MM.1S (cell line): ENCODE data around the gene IRF2BPL.

Experiments used
- DNase-seq: peaks from one replicate; pipeline ENCODE4 v3.0.0-alpha.2; 2015
- H2AFZ ChIP-seq: fragments of 300-600 bp; sonication (generic); 2 replicates; pipeline ENCODE4 v1.6.0; 2016; ENCODE audit warnings: antibody characterized with exemption, low read length
- H3F3A ChIP-seq: fragments of 300-600 bp; sonication (generic); 2 replicates; pipeline ENCODE4 v1.6.1; 2016; ENCODE audit warnings: mild to moderate bottlenecking, antibody characterized with exemption, low read length, moderate library complexity, mixed read lengths; ENCODE audit not compliant: insufficient read depth
- H3K27ac ChIP-seq: fragments of 300-600 bp; sonication (generic); 2 replicates; pipeline ENCODE4 v1.5.1; 2016; ENCODE audit warnings: mild to moderate bottlenecking, low read length
- H3K27me3 ChIP-seq: fragments of 300-600 bp; sonication (generic); replicated peaks from 2 replicates; pipeline ENCODE4 v1.6.0; 2016; ENCODE audit warnings: low read length; ENCODE audit not compliant: insufficient read depth
- H3K36me3 ChIP-seq: fragments of 300-600 bp; sonication (generic); replicated peaks from 2 replicates; pipeline ENCODE4 v1.6.1; 2016; ENCODE audit warnings: mild to moderate bottlenecking, low read length, mixed read lengths; ENCODE audit not compliant: insufficient read depth
- H3K4me1 ChIP-seq: fragments of 300-600 bp; sonication (generic); 2 replicates; pipeline ENCODE4 v1.6.1; 2016; ENCODE audit warnings: low read length, mixed read lengths
- H3K4me2 ChIP-seq: fragments of 300-600 bp; sonication (generic); 2 replicates; pipeline ENCODE4 v1.6.0; 2016; ENCODE audit warnings: low read depth, low read length
- H3K4me3 ChIP-seq: fragments of 300-600 bp; sonication (generic); 2 replicates; pipeline ENCODE4 v1.5.1; 2016; ENCODE audit warnings: low read length, mixed read lengths
- H3K79me2 ChIP-seq: fragments of 300-600 bp; sonication (generic); 2 replicates; pipeline ENCODE4 v1.6.1; 2016; ENCODE audit warnings: mixed run types, low read length, mixed read lengths
- H3K9ac ChIP-seq: fragments of 300-600 bp; sonication (generic); 2 replicates; pipeline ENCODE4 v1.6.1; 2016; ENCODE audit warnings: low read length, mixed read lengths
- H3K9me2 ChIP-seq: fragments of 300-600 bp; sonication (generic); replicated peaks from 2 replicates; pipeline ENCODE4 v1.6.1; 2016; ENCODE audit warnings: mild to moderate bottlenecking, low read length, mixed read lengths; ENCODE audit not compliant: insufficient read depth
- H3K9me3 ChIP-seq: fragments of 300-600 bp; sonication (generic); replicated peaks from 2 replicates; pipeline ENCODE4 v1.6.1; 2016; ENCODE audit warnings: mild to moderate bottlenecking, low read length, mixed read lengths; ENCODE audit not compliant: insufficient read depth
- H4K20me1 ChIP-seq: fragments of 300-600 bp; sonication (generic); 2 replicates; pipeline ENCODE4 v1.6.1; 2016; ENCODE audit warnings: mild to moderate bottlenecking, low read length, moderate library complexity, mixed read lengths; ENCODE audit not compliant: insufficient read depth
- CTCF ChIP-seq: fragments of 300-600 bp; sonication (generic); IDR thresholded peaks from 2 replicates; pipeline ENCODE4 v1.5.1; 2016; ENCODE audit warnings: antibody characterized with exemption, low read length, mixed read lengths
- EZH2 ChIP-seq: fragments of 300-600 bp; sonication (generic); optimal IDR thresholded peaks from 2 replicates; pipeline ENCODE3; 2017; ENCODE audit warnings: low read depth, mild to moderate bottlenecking, antibody characterized with exemption, low read length, mixed read lengths
- EZH2phosphoT487 ChIP-seq: fragments of 300-600 bp; sonication (generic); IDR thresholded peaks from 2 replicates; pipeline ENCODE4 v1.6.1; 2018; ENCODE audit warnings: antibody characterized with exemption, low read length

IRF2BPL gene

GRCh38 chr14:77053046-77053841 lies 24.7 kb upstream of the IRF2BPL start:
- peak; percentile 55 for DNase-seq
- no peaks in the 10 kb centered on the region for H3K9me2 ChIP-seq
- H3F3A ChIP-seq, result no peaks in the 10 kb centered on the region
- no peaks in the 10 kb centered on the region for H3K9me3 ChIP-seq
- H3K4me1 ChIP-seq, result 0 out of 2 replicates have a peak, but pooled peaks cover 4% of the 10 kb centered on the region
- H3K9ac ChIP-seq, result no peak overlapping the region
- no peak overlapping the region for H3K4me2 ChIP-seq
- no peak overlapping the region for H2AFZ ChIP-seq
- H3K27ac ChIP-seq, result no peak overlapping the region
- H3K79me2 ChIP-seq, result no peaks in the 10 kb centered on the region
- H4K20me1 ChIP-seq, result no peaks in the 10 kb centered on the region
- peak; percentile 79 for TF ChIP-seq CTCF
- TF ChIP-seq EZH2phosphoT487, result no peak
- H3K4me3 ChIP-seq, result no peak overlapping the region
- H3K36me3 ChIP-seq, result no peaks in the 10 kb centered on the region
- no peaks in the 10 kb centered on the region for H3K27me3 ChIP-seq

GRCh38 chr14:77052281-77053044 lies 24.0 kb upstream of the IRF2BPL start:
- Histone ChIP-seq H3K9ac (no peak overlapping the region), H3K9me3 (no peaks in the 10 kb centered on the region), H3K27ac (no peak overlapping the region), H3F3A (no peaks in the 10 kb centered on the region), H3K4me3 (no peak overlapping the region), H2AFZ (no peak overlapping the region), H3K4me2 (no peak overlapping the region), H3K4me1 (0 out of 2 replicates have a peak, but pooled peaks cover 4% of the 10 kb centered on the region), H3K36me3 (no peaks in the 10 kb centered on the region), H3K79me2 (no peaks in the 10 kb centered on the region), H3K9me2 (no peaks in the 10 kb centered on the region), H4K20me1 (no peaks in the 10 kb centered on the region), H3K27me3 (no peaks in the 10 kb centered on the region)
- no peak for DNase-seq
- TF ChIP-seq EZH2 (no peak), EZH2phosphoT487 (no peak), CTCF (no peak)

GRCh38 chr14:77051116-77051515 lies 22.6 kb upstream of the IRF2BPL start:
- Histone ChIP-seq H3K4me2 (no peak overlapping the region), H3K27ac (no peak overlapping the region), H4K20me1 (no peaks in the 10 kb centered on the region), H3K27me3 (no peaks in the 10 kb centered on the region), H3K79me2 (no peaks in the 10 kb centered on the region), H3K9me3 (no peaks in the 10 kb centered on the region), H3K9ac (no peak overlapping the region), H2AFZ (no peak overlapping the region), H3K4me3 (no peak overlapping the region), H3K36me3 (no peaks in the 10 kb centered on the region), H3K9me2 (no peaks in the 10 kb centered on the region), H3K4me1 (0 out of 2 replicates have a peak, but pooled peaks cover 4% of the 10 kb centered on the region), H3F3A (no peaks in the 10 kb centered on the region)
- DNase-seq, result no peak
- TF ChIP-seq EZH2phosphoT487, result no peak
- TF ChIP-seq EZH2, result no peak
- TF ChIP-seq CTCF, result no peak
